HEK293T (cell line): ENCODE data around the gene SLC19A3.

ENCODE experiments used
- CTCF ChIA-PET: fragments of 350-600 bp; formaldehyde crosslinking; extraction: SDS; loops from one replicate; lab custom pipeline; 2021; ENCODE audit warnings: antibody characterized with exemption, inconsistent platforms; lab: Yijun Ruan, JAX
- POLR2A ChIA-PET: fragments of 350-600 bp; formaldehyde crosslinking; extraction: SDS; loops from one replicate; lab custom pipeline; 2020; ENCODE audit warnings: antibody characterized with exemption, inconsistent platforms; lab: Yijun Ruan, JAX
- DNase-seq: peaks from one replicate; pipeline ENCODE4 v3.0.0; 2012; ENCODE audit warnings: mixed read lengths; ENCODE audit errors: extremely low spot score
- ARNT ChIP-seq: fragments of 450-650 bp; IDR thresholded peaks from 2 replicates; pipeline ENCODE4 v1.6.1; 2017; ENCODE audit warnings: mild to moderate bottlenecking
- BHLHE40 ChIP-seq: fragments of 450-650 bp; IDR thresholded peaks from 2 replicates; pipeline ENCODE4 v1.6.1; 2016; ENCODE audit warnings: mild to moderate bottlenecking, moderate library complexity, borderline replicate concordance
- CTBP1 ChIP-seq: fragments of 450-650 bp; IDR thresholded peaks from 2 replicates; pipeline ENCODE4 v1.6.1; 2016; ENCODE audit warnings: borderline replicate concordance
- ELF4 ChIP-seq: fragments of 450-650 bp; IDR thresholded peaks from 2 replicates; pipeline ENCODE4 v1.6.1; 2017; ENCODE audit warnings: antibody characterized with exemption
- FOXA1 ChIP-seq: fragments of 450-650 bp; IDR thresholded peaks from 2 replicates; pipeline ENCODE4 v1.6.1; 2016; ENCODE audit warnings: mild to moderate bottlenecking
- FOXK2 ChIP-seq: fragments of 450-650 bp; IDR thresholded peaks from 2 replicates; pipeline ENCODE4 v1.6.1; 2016; ENCODE audit warnings: mild to moderate bottlenecking
- FOXM1 ChIP-seq: fragments of 450-650 bp; IDR thresholded peaks from 2 replicates; pipeline ENCODE4 v1.6.1; 2017; ENCODE audit warnings: mild to moderate bottlenecking, borderline replicate concordance
- HDGF ChIP-seq: fragments of 450-650 bp; IDR thresholded peaks from 2 replicates; pipeline ENCODE4 v1.6.1; 2017; ENCODE audit warnings: antibody characterized with exemption, borderline replicate concordance
- L3MBTL2 ChIP-seq: fragments of 450-650 bp; conservative IDR thresholded peaks from 2 replicates; pipeline ENCODE4 v1.6.1; 2016; ENCODE audit warnings: mild to moderate bottlenecking
- LEF1 ChIP-seq: fragments of 450-650 bp; IDR thresholded peaks from 2 replicates; pipeline ENCODE4 v1.6.1; 2017; ENCODE audit warnings: mild to moderate bottlenecking, borderline replicate concordance
- NFRKB ChIP-seq: fragments of 450-650 bp; IDR thresholded peaks from 2 replicates; pipeline ENCODE4 v1.6.1; 2016; ENCODE audit warnings: mild to moderate bottlenecking, moderate library complexity
- SP1 ChIP-seq: fragments of 450-650 bp; IDR thresholded peaks from 2 replicates; pipeline ENCODE4 v1.6.1; 2017
- SUZ12 ChIP-seq: fragments of 450-650 bp; IDR thresholded peaks from 2 replicates; pipeline ENCODE4 v1.6.1; 2016; ENCODE audit warnings: mild to moderate bottlenecking
- TARDBP ChIP-seq: fragments of 450-650 bp; IDR thresholded peaks from 2 replicates; pipeline ENCODE4 v1.6.1; 2016
- ZNF384 ChIP-seq: fragments of 450-650 bp; IDR thresholded peaks from 2 replicates; pipeline ENCODE4 v1.6.1; 2016
- TF ChIP-seq, protein P1 (sequence below): fragments of 450-650 bp; IDR thresholded peaks from 2 replicates; pipeline ENCODE4 v1.6.1; 2016

Gene SLC19A3

DNA sequence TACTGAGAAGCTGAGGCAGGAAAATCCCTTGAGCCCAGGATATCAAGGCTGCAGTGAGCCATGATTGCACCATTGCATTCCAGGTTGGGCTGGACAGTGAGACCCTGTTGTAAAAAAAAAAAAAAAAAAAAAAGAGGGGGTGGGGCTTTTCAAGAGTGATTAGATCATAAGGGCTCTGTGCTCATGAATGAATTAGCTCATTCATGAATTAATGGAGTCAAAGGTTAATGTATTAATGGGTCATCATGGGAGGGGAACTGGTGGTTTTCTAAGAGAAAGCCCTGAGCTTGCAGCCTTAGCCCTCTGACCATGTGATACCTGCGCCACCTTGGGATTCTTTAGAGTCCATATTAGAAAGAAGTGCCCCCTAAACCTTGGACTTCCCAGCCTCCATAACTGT lies 4.5 kb downstream of the SLC19A3 start:
- ChIA-PET CTCF (interaction anchor here (1.5 kb wide), 1 partner anchor 55 kb away, joined by 3 read pairs; no protein-coding TSS in a partner anchor), POLR2A (no interaction called here)
- TF ChIP-seq ZNF384 (peak; percentile 24; the same call in 1 of the 2 replicates), LEF1 (no peak)
- no peak for DNase-seq

DNA sequence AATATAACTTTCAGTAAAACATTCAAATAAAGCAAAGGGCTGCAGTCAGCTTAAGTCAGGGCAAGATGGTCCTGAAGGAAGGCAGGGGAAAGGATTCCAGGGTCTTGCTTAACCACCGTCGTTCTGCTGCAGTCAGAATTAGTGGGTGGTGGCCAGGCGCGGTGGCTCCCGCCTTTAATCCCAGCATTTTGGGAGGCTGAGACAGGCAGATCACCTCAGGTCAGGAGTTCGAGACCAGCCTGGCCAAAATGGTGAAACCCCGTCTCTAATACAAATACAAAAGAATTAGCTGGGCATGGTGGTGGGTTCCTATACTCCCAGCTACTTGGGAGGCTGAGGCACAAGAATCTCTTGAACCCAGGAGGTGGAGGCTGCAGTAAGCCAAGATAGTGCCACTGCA lies 6.8 kb downstream of the SLC19A3 start:
- POLR2A ChIA-PET = no interaction called here
- CTCF ChIA-PET = no interaction called here
- no peak for TF ChIP-seq ZNF384
- TF ChIP-seq TARDBP = no peak
- no peak for TF ChIP-seq CTBP1
- no peak for TF ChIP-seq ELF4
- no peak for TF ChIP-seq LEF1
- TF ChIP-seq SP1 = no peak
- no peak for TF ChIP-seq L3MBTL2
- TF ChIP-seq FOXK2 = no peak
- no peak for TF ChIP-seq NFRKB
- TF ChIP-seq FOXM1 = no peak
- TF ChIP-seq BHLHE40 = no peak
- TF ChIP-seq FOXA1 = no peak
- TF ChIP-seq HDGF = no peak
- no peak for TF ChIP-seq SUZ12
- TF ChIP-seq, protein P1, sequence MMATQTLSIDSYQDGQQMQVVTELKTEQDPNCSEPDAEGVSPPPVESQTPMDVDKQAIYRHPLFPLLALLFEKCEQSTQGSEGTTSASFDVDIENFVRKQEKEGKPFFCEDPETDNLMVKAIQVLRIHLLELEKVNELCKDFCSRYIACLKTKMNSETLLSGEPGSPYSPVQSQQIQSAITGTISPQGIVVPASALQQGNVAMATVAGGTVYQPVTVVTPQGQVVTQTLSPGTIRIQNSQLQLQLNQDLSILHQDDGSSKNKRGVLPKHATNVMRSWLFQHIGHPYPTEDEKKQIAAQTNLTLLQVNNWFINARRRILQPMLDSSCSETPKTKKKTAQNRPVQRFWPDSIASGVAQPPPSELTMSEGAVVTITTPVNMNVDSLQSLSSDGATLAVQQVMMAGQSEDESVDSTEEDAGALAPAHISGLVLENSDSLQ = no peak
- TF ChIP-seq ARNT = no peak
- DNase-seq = no peak

DNA sequence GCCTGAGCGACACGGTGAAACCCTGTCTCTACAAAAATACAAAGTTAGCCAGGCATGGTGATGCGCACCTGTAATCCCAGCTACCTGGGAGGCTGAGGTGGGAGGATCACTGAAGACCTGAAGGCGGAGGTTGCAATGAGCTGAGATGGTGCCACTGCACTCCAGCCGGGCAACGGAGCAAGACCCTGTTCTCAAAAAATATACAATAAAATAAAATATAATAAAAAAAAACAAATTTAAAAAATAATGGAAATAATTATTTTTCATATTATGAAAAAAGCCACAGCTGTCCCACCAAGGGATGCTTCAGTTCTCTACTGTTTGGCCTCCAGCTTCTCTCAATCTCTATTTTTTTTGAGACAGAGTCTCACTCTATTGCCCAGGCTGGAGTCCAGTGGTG lies 10.4 kb downstream of the SLC19A3 start:
- TF ChIP-seq LEF1 = no peak
- TF ChIP-seq BHLHE40 = no peak
- TF ChIP-seq ELF4 = no peak
- TF ChIP-seq SP1 = no peak
- no peak for TF ChIP-seq ZNF384
- TF ChIP-seq TARDBP = no peak
- TF ChIP-seq FOXM1 = no peak
- TF ChIP-seq, protein P1 = no peak
- TF ChIP-seq HDGF = no peak
- no peak for TF ChIP-seq NFRKB
- TF ChIP-seq SUZ12 = no peak
- TF ChIP-seq CTBP1 = no peak
- no peak for TF ChIP-seq FOXK2
- POLR2A ChIA-PET = no interaction called here

DNA sequence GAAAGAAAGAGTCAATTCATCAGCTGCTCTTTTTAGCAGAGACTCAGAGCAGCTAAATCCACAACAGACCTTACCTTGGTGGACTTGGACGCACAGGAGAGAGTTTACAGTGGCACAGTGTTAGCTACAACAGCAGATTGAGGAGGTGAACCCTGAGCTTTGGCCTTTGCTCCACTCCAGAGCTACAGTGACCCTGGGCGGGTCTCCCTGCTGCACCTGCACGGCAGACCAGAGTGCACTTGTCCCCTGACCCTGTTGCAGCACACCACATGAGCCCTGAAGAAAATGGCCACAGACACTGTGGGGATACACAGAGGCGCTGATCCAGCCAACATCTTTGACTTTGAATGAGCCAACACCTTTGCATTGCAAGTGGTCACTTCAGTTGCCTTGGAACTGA lies 11.0 kb downstream of the SLC19A3 start:
- ChIA-PET CTCF (no interaction called here), POLR2A (no interaction called here)
- TF ChIP-seq NFRKB (no peak), TARDBP (no peak), BHLHE40 (no peak), ARNT (no peak), HDGF (no peak), FOXK2 (no peak)
- DNase-seq = no peak

More for the DNA sequence above, 10.4 kb downstream of the SLC19A3 start:
- CTCF ChIA-PET = no interaction called here
- no peak for DNase-seq

DNA sequence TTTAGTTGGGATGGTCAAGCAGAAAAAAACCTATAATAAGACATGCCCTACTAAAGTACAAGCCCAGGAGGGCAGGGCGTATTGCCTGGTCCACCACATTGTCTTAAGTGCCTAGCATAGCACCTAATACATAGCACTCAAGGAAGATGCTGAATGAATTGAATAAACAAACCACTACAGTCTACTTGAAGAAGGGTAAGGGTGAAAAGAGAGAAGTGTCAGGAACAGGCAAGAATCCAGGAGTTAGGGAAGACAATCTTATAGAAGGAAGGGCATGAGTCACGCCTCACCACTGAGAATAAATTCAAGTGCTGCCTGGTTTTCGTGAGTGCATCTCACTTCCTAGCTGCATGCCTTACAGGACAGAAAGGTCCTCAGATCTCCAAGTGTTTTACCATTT lies 13.9 kb downstream of the SLC19A3 start:
- POLR2A ChIA-PET = no interaction called here
- CTCF ChIA-PET = no interaction called here
- DNase-seq = no peak

DNA sequence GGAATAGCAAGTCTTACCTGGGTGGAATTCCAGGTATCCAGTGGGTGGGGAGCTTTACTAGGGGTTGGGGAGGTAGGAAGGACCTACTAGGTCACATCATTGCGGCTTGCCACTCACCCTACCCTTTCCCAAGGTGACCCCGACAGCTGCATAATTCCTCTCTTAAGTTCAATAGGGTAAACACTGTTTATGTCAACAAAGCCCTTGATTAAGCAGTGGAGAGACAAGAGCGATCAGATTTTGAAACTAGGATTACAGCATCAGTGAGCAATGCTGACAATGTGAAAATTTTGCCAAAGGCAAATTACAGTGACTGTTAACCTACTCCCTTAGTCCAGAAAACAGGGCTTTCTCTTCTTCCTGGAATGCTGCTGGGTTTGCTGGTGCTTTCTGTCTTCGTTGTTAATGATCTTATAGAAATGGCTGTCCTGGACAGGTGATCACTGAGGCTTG lies 14.5 kb downstream of the SLC19A3 start:
- ChIA-PET CTCF (interaction anchor here (0.6 kb wide), 2 partner anchors 22 to 45 kb away, joined by 3 to 6 read pairs; no protein-coding TSS in a partner anchor), POLR2A (no interaction called here)
- DNase-seq = no peak
- no peak for TF ChIP-seq LEF1
- no peak for TF ChIP-seq NFRKB
- no peak for TF ChIP-seq FOXA1
- no peak for TF ChIP-seq SUZ12
- TF ChIP-seq ARNT = no peak
- TF ChIP-seq HDGF = no peak
- TF ChIP-seq ELF4 = no peak
- no peak for TF ChIP-seq L3MBTL2
- TF ChIP-seq, protein P1 = no peak
- TF ChIP-seq CTBP1 = no peak
- TF ChIP-seq ZNF384 = no peak
- TF ChIP-seq SP1 = no peak
- TF ChIP-seq FOXK2 = no peak
- no peak for TF ChIP-seq BHLHE40
- no peak for TF ChIP-seq FOXM1

More for the DNA sequence above, 13.9 kb downstream of the SLC19A3 start:
- TF ChIP-seq L3MBTL2 (no peak), ZNF384 (no peak), NFRKB (no peak), CTBP1 (no peak), FOXM1 (no peak), LEF1 (no peak), ARNT (no peak), SUZ12 (no peak), HDGF (no peak), ELF4 (no peak), FOXA1 (no peak), SP1 (no peak), TARDBP (no peak), BHLHE40 (no peak), FOXK2 (no peak)
- TF ChIP-seq, protein P1 = no peak
